ENCODE data around the gene MAEA. TPM values are rescaled to one million over a fixed set of nuclear protein-coding genes. Genes with fewer than 3 reads are reported as not detected.

Gene MAEA
- total and polyA plus RNA-seq, 10 of the 15 experiments (the other 5 are each of a cell fraction or from before 2014, with no cell fraction given), result 3.6 to 67.1 (median 54.6) TPM

DNA sequence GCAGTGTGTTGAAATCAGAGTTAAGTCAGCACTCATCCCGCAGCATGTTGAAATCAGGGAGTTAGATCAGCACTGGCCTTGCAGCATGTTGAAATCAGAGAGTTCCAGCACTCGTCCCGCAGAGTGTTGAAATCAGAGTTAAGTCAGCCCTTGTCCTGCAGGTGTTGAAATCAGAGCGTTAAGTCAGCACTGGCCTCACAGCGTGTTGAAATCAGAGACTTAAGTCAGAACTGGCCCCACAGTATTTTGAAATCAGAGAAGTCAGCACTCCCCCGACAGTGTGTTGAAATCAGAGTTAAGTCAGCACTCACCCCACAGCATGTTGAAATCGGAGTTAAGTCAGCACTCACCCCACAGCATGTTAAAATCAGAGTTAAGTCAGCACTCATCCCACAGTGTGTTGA, 46.4 kb downstream of the MAEA start:
- SMC1A ChIA-PET (ENCODE audit: uncharacterized antibody, unreplicated experiment), result no interaction called here
- TF ChIP-seq EGR1 (IDR thresholded peaks at IDR 0.05; ENCODE audit: borderline replicate concordance in 1 of 2, low read depth in 2 of 2, low read length in 2 of 2) (no peak), PAX5 (IDR thresholded peaks at IDR 0.05; ENCODE audit: borderline replicate concordance, low read depth, low read length) (no peak), IKZF2 (IDR thresholded peaks at IDR 0.05) (no peak), STAT1 (conservative IDR thresholded peaks at IDR 0.05) (no peak), HDAC6 (IDR thresholded peaks at IDR 0.05; ENCODE audit: unreplicated experiment) (no peak), SIN3A (IDR thresholded peaks at IDR 0.05; ENCODE audit: low read depth, low read length) (no peak), RFX5 (IDR thresholded peaks at IDR 0.05; ENCODE audit: low read depth, low read length) (no peak)
- TF ChIP-seq, protein P1, sequence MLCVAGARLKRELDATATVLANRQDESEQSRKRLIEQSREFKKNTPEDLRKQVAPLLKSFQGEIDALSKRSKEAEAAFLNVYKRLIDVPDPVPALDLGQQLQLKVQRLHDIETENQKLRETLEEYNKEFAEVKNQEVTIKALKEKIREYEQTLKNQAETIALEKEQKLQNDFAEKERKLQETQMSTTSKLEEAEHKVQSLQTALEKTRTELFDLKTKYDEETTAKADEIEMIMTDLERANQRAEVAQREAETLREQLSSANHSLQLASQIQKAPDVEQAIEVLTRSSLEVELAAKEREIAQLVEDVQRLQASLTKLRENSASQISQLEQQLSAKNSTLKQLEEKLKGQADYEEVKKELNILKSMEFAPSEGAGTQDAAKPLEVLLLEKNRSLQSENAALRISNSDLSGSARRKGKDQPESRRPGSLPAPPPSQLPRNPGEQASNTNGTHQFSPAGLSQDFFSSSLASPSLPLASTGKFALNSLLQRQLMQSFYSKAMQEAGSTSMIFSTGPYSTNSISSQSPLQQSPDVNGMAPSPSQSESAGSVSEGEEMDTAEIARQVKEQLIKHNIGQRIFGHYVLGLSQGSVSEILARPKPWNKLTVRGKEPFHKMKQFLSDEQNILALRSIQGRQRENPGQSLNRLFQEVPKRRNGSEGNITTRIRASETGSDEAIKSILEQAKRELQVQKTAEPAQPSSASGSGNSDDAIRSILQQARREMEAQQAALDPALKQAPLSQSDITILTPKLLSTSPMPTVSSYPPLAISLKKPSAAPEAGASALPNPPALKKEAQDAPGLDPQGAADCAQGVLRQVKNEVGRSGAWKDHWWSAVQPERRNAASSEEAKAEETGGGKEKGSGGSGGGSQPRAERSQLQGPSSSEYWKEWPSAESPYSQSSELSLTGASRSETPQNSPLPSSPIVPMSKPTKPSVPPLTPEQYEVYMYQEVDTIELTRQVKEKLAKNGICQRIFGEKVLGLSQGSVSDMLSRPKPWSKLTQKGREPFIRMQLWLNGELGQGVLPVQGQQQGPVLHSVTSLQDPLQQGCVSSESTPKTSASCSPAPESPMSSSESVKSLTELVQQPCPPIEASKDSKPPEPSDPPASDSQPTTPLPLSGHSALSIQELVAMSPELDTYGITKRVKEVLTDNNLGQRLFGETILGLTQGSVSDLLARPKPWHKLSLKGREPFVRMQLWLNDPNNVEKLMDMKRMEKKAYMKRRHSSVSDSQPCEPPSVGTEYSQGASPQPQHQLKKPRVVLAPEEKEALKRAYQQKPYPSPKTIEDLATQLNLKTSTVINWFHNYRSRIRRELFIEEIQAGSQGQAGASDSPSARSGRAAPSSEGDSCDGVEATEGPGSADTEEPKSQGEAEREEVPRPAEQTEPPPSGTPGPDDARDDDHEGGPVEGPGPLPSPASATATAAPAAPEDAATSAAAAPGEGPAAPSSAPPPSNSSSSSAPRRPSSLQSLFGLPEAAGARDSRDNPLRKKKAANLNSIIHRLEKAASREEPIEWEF (IDR thresholded peaks at IDR 0.05; ENCODE audit: insufficient replicate concordance, low read depth, low read length), result no peak
- TF ChIP-seq, protein P2, sequence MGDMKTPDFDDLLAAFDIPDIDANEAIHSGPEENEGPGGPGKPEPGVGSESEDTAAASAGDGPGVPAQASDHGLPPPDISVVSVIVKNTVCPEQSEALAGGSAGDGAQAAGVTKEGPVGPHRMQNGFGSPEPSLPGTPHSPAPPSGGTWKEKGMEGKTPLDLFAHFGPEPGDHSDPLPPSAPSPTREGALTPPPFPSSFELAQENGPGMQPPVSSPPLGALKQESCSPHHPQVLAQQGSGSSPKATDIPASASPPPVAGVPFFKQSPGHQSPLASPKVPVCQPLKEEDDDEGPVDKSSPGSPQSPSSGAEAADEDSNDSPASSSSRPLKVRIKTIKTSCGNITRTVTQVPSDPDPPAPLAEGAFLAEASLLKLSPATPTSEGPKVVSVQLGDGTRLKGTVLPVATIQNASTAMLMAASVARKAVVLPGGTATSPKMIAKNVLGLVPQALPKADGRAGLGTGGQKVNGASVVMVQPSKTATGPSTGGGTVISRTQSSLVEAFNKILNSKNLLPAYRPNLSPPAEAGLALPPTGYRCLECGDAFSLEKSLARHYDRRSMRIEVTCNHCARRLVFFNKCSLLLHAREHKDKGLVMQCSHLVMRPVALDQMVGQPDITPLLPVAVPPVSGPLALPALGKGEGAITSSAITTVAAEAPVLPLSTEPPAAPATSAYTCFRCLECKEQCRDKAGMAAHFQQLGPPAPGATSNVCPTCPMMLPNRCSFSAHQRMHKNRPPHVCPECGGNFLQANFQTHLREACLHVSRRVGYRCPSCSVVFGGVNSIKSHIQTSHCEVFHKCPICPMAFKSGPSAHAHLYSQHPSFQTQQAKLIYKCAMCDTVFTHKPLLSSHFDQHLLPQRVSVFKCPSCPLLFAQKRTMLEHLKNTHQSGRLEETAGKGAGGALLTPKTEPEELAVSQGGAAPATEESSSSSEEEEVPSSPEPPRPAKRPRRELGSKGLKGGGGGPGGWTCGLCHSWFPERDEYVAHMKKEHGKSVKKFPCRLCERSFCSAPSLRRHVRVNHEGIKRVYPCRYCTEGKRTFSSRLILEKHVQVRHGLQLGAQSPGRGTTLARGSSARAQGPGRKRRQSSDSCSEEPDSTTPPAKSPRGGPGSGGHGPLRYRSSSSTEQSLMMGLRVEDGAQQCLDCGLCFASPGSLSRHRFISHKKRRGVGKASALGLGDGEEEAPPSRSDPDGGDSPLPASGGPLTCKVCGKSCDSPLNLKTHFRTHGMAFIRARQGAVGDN (IDR thresholded peaks at IDR 0.05), result no peak
- TF ChIP-seq, protein P3, sequence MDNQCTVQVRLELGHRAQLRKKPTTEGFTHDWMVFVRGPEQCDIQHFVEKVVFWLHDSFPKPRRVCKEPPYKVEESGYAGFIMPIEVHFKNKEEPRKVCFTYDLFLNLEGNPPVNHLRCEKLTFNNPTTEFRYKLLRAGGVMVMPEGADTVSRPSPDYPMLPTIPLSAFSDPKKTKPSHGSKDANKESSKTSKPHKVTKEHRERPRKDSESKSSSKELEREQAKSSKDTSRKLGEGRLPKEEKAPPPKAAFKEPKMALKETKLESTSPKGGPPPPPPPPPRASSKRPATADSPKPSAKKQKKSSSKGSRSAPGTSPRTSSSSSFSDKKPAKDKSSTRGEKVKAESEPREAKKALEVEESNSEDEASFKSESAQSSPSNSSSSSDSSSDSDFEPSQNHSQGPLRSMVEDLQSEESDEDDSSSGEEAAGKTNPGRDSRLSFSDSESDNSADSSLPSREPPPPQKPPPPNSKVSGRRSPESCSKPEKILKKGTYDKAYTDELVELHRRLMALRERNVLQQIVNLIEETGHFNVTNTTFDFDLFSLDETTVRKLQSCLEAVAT (IDR thresholded peaks at IDR 0.05), result no peak

More for the DNA sequence above, 46.4 kb downstream of the MAEA start:
- Histone ChIP-seq H3K27ac (ENCODE audit: control insufficient read depth, insufficient read depth) (no peak overlapping the region), H2AFZ (ENCODE audit: control insufficient read depth, low read depth, low read length) (no peak overlapping the region), H3K4me2 (ENCODE audit: control insufficient read depth, insufficient read depth) (no peak overlapping the region), H3K4me3 (no peak overlapping the region), H3K27me3 (replicated peaks in 1 of 2; ENCODE audit: control insufficient read depth in 2 of 2, insufficient read depth in 2 of 2, low read length in 1 of 2) (no peaks in the 10 kb centered on the region), H3K9me3 (replicated peaks; ENCODE audit: control insufficient read depth, insufficient read depth, low read length) (no peaks in the 10 kb centered on the region; the same call in 2 of the 3 replicates), H4K20me1 (ENCODE audit: control insufficient read depth, insufficient read depth) (no peaks in the 10 kb centered on the region), H3K36me3 (ENCODE audit: control insufficient read depth in 2 of 2, insufficient read depth in 2 of 2, low read length in 1 of 2) (peaks cover 24 to 29% of the 10 kb centered on the region in 2 experiments), H3K4me1 (ENCODE audit: control insufficient read depth, insufficient read depth, low read length) (no peaks in the 10 kb centered on the region), H3K79me2 (ENCODE audit: control insufficient read depth, insufficient read depth, low read length) (no peaks in the 10 kb centered on the region), H3K9ac (ENCODE audit: control insufficient read depth, insufficient read depth, low read length) (no peak overlapping the region)
- in situ Hi-C loops (cut with MboI), result no loop called here
- ATAC-seq (no peak), FAIRE-seq (no peak), DNase-seq (ENCODE audit: low read depth, low spot score) (no peak)
- no TSS peak for BruUV-seq (replicated peaks)
- intact Hi-C loops (cut with micrococcal nuclease; ENCODE audit: unreplicated experiment), result no loop called here
- POLR2A ChIA-PET, result no interaction called here
- CTCF ChIA-PET, result no interaction called here
- RAD21 ChIA-PET (ENCODE audit: unreplicated experiment), result no interaction called here
- WGBS (ENCODE audit: insufficient coverage, insufficient replicate concordance, low lambda C conversion rate, missing lambda C conversion rate), result 99% methylated on average over 7 of the region's 7 CpGs

Measured in GM12878 (cell line).